HG03139 (cell line): Measurements from ENCODE around the gene FARP1.

Source experiments
- ATAC-seq: cut with Tn5 transposase; IDR thresholded peaks from one replicate; pipeline ENCODE4 v1.9.1; 2021; ENCODE audit not compliant: unreplicated experiment

Gene FARP1

GRCh38 chr13:98173431-98174152 lies 30.7 kb downstream of the FARP1 start:
- no peak for ATAC-seq

DNA sequence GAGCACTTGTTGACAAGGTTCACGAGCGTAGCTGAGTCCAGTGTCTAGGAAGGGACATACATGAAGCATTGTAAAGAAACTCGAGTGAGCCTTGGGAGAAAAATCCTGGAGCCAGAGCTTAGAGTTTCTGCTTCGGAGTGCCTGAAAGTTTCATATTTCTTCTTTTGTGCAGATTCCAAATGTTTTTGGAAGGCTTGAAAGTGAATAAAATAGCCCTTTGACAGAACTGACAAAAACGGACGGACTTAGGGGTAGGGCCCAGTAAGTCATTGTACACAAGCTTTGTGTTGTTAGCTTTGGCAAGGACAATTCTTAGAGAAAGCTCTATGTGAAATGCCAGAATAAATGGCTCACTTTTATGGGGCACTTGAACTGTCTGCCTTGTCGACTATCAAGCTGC lies 31.4 kb downstream of the FARP1 start:
- no peak for ATAC-seq

GRCh38 chr13:98175043-98175442 lies 32.1 kb downstream of the FARP1 start:
- no peak for ATAC-seq

GRCh38 chr13:98175823-98176222 lies 32.9 kb downstream of the FARP1 start:
- no peak for ATAC-seq

GRCh38 chr13:98176777-98177608 lies 34.1 kb downstream of the FARP1 start, which contains the start of gene RNF113B:
Gene RNF113B, minus strand, starts transcription at chr13:98177269. Its CDS starts 33 bp downstream, at chr13:98177236.
- no peak for ATAC-seq

- no peak for ATAC-seq
These were observed 37.2 kb downstream of the FARP1 start for GRCh38 chr13:98180092-98180491.

DNA sequence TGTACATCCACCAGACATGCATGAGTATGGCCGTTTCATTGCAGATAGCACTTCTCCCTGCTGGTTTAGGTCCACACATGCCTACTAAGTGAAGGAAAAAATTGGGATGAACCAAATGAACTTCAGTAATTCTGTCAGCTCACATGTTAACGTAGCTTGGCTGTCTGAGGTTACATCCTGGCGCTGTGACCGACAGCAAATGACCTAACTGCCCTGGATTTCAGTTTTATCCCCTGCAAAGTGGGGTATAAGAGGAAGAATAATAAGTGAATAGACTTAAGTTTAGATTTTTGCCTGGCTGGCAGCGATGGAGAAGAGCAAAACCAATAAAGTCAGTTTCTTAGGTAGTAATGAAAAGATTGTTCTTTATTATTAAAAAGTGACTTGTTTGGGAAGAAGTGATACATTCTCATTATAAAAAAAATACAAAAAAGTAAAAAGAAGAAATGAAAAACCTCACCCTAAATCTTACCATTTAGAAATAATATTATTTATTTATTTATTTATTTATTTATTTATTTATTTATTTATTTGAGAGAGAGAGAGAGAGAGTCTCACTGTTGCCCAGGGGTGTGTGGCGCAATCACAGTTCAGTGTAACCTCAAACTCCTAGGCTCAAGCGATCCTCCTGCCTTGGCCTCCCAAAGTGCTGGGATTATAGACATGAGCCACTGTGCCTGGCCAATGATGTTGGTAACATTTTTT lies 38.4 kb downstream of the FARP1 start:
- no peak for ATAC-seq

DNA sequence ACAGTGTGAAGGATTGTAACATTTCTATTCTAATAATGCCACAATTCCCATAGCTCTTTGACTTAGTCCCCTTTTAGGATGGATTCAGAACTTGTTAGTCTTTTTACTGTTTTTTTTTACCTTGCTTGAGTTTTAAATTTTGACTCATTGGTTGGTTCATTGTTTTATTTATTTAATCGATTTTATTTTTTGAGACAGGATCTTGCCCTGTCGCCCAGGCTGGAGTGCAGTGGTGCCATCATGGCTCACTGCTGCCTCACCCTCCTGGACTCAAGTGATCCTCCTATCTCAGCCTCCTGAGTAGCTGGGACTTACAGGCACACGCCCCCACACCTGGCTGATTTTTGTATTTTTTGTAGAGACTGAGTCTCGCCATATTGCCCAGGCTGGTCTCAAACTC lies 39.3 kb downstream of the FARP1 start:
- no peak for ATAC-seq

DNA sequence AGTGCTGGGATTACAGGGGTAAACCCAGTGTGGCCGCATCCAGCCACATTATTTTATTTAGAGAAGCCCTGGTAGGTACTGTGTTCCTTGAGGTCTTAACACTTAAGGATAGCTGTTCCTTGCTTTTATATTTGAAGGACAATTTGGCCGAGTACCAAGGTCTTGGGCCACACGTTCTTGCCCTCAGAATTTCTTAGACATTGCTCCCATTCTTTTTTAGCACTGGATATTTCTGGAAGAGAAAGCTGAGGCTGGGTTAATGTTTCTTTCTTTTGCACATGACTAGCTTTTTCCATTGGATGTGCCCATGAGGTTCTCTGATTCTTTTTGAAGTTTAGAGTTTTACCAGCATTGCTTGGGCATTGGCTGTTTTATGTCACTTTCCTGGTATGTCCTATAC lies 39.7 kb downstream of the FARP1 start:
- no peak for ATAC-seq

DNA sequence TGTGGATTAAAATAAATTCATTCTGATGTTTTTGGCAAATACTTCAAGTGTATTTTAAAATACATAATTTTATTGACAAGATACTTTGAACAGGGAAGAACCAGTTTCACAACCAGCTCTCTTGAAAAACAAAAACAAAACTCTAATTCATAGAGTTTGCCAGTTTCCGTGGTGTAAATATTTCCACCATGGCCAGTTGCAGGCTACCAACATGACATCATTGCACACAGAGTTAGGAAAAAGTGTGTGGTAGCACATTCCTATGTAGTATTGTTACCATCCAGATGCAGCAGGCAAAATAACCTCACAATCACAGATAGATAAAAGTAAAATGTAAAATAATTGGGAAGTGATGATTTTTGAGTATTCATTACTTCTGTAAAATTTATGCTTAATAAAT lies 41.9 kb downstream of the FARP1 start:
- no peak for ATAC-seq

DNA sequence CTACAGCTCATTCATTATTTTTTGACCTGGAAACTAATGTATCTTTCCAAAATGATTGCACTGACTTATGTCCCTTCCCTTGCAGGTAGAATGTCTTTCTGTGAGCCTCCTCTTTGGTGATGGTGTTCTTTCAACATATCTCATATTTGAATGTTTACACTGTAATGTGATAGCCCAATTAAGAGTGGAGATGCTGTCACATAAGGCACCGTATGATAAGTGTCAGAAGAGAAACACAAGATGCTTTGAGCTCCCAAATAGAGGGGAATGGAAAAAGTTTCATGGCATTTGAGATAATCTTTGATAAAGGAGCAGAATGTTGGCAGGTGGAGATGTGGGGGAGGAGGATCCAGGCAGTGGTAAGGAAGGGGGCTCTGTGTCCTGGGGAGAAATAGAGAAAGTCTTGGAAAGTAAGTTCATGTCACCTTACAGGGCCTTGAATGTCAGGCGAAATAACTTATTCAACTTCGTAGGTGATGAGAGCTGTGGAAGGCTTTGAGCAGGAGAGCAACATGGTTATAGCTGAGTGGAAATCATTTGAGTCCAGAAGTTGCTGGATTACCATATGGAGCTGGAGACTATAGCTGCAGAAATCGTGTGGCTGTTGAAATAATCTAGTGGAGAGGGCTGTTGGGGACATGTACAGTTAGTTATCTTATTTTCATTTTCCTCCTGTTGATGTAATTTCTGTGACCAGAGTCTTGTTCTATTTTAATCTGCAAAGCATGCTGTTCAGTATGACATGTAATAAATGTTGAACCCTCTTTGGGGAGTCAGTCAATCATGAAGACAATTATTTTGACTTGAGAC lies 44.5 kb downstream of the FARP1 start:
- ATAC-seq, result no peak

GRCh38 chr13:98187965-98188261 lies 45.0 kb downstream of the FARP1 start:
- ATAC-seq, result no peak

DNA sequence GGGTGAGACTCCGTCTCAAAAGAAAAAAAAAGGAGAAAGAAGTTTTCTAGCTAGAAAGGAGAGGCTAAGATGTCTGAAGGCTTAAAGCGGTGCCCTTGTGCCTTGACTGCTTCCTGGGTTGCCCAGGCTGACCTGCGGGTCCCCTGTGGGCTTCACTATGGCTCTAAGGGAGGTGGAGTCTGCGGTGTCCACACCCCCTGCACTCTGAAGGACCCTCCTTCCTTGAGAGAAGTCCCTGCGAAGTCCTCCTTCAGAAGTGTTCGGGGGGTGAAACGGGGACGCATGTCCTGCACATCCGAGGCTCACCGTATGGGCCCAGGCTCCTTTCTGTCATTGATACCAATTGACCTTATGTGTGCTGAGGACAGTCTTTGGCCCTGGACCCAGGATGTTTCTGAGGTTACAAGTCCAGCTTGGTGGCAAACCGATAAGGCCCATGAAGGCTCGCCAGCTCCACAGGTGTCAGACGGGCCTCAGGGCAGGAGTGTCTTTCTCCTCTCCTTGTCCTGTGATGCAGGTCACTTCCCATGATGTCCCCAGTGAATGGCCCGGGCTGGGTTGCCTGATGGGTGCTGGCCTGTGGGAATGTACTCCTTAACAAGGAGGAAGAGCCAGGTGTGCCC lies 45.8 kb downstream of the FARP1 start:
- ATAC-seq, result no peak

DNA sequence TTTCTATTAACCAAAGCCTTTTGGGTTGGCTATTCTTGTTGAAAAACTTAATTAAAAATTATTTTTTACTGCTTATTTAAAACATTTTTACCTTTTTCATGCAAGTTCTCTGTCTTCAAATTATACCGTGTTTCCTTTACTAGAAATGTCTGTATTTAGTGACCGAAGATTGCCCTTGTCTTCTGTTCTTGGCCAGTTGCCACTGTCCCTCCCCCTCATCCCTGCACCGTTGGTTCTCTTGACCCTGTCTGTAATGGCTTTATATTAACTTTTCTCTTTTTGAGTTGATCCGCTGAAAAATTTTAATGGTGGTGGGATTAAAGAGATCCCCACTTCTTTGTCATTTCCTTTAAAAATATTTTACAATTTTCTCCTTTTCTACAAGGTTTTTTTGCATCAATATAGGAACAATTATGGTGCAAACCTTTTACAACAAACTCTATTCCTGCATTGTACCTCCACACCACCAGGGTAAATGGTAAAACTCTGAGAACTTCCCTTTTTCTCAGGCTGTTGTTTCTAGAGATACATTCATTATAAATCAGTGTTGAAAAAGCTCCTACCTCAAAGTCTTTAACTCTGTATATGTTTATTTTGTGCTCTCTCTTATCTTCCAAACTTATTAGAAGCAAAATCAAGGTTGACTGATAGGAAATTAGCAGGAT lies 47.1 kb downstream of the FARP1 start:
- ATAC-seq, result no peak

GRCh38 chr13:98190889-98191444 lies 48.1 kb downstream of the FARP1 start:
- ATAC-seq, result no peak

DNA sequence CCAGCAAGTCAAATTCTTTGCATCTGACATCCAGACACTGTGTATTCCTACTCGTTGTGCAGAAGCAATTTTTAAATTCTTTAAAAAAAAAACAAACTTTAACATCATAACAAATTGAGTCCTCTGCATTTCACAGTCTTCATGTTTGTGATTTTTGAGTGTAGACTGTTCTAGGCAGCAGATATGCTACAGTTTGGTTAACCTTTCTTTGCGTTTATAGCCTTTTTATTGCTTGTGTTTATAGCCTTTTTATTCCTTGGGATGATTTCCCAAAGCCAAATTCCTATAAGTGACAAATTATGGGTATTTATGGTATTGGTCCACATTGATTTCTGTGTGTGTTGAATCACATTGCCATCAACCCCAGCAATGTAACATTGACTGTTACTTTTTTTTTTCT lies 49.1 kb downstream of the FARP1 start:
- no peak for ATAC-seq

DNA sequence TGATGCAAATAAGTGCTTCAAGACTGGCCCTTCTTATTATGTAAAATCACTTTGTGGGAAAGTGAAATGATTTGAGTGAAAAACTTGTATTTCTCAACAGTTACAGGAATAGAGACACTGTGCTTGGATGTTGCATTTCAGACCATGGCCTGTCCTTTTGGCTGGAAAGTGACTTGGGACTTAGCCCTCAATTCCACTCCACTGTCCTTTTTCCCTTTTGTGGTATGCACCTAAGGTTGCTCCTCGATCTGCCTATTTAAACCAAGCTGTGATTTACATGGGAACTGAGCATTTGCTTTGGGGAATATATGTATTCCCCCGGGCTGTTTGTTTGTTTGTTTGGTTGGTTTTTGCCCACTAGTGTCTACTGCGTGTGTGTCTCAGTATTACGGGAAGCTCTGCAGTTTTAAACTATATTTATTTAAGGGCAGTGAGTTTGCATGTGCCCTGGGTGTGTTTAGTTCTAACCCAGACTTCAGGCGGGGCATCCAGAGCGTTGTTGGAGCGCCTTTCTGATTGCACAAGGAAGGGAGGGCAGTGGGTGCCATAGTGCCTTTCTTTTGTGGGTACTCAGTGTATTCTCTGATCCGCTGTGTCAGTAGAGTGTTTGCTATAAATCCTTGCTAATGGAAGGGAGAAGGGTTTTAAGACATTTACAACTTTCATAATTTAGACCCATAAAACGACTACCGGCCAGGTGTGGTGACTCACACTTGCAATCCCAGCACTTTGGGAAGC lies 52.3 kb downstream of the FARP1 start:
- no peak for ATAC-seq

GRCh38 chr13:98198683-98199082 lies 55.8 kb downstream of the FARP1 start:
- ATAC-seq, result no peak

DNA sequence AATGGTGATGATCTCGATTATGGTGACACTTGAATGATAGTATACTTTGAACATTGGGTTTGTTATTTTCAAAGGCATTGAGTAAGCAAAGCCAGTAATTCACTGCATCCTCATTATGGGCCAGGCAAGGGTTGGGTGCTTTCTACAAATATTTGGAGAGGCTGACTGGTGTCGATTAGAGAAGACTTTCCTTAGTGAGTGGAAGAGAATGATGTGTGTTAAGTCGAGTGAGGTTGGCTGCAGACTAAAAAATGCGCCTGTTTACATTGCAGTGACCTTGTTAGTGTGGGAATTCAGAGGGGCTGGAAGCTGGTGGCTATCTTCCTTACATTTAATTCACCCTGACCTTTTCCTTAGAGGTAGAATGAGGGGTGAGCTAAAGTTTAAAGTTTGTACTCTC lies 56.6 kb downstream of the FARP1 start:
- ATAC-seq, result no peak
